H7 (cell line): ENCODE results near the gene PDK2. TPM values are rescaled to one million over a fixed set of nuclear protein-coding genes. Genes with fewer than 3 reads are reported as not detected.

Experiments
- DNase-seq: peaks from one replicate; pipeline ENCODE4 v3.0.0; 2012
- H3K27me3 ChIP-seq: 2 replicates; pipeline ENCODE4 v1.6.0; 2011; ENCODE audit warnings: mild to moderate bottlenecking, low read length; ENCODE audit not compliant: control insufficient read depth, insufficient read depth
- H3K36me3 ChIP-seq: replicated peaks from 2 replicates; pipeline ENCODE4 v1.5.1; 2011; ENCODE audit warnings: low read length; ENCODE audit not compliant: control insufficient read depth, insufficient read depth
- H3K4me3 ChIP-seq: 2 replicates; pipeline ENCODE4 v1.5.1; 2011; ENCODE audit warnings: low read depth, mild to moderate bottlenecking, control low read depth, low read length, moderate library complexity; ENCODE audit not compliant: insufficient read depth
- total RNA-seq: library from RNA; depleted of rRNA; stranded (reverse); fragments of >200 nt; shearing (Covaris generic); gene quantifications from 2 replicates; pipeline ENCODE4 v1.2.3, GENCODE V29; 2014; rRNA removed

PDK2 gene
- total RNA-seq, 1 experiment from 2014 or later: 14.2 TPM

DNA sequence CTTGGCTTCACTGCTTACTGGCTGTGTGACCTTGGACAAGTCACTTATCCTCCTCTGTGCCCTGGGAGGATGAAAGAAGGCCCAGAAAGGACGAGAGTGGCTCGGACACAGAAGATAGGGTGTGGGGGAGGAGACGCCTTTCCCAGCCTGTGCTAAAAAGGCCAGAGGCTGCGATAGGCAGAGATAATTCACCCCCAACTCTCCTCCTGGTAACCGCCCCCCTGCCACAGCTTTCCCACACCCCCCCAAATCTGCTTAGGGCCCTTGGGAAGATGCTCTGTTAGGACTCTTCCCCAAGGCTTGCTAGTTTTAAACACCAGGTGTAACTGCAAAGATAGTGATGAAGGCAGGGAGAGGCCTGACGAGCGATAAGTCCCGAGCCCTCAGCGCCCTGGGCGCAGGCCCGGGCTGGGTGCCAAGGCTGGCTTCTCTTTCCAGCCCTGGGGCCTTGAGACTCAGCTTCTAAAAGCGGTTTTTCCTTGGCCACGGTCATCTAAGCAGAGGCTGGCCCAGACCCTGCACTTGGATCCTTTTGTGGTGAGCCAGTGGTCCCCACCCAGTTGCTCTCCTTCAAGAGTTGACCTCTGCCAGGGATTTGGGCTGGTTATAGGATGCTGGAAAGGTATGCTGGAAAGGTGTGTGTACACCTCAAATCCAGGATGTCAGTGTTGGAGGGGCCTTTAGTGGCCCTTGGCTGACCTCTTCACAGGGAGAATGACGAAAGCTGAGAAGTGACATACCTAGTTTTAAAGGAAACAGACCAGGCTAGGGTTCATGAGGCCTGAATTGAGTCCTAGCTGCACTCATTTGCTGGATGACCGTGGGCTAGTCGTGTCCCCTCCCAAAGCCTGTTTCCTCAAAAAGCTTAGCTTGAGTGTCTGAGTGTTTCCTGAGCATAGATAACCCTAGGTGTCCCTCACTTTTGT lies 58.8 kb downstream of the PDK2 start:
- Histone ChIP-seq H3K27me3 (peaks cover 16% of the 10 kb centered on the region), H3K36me3 (no peaks in the 10 kb centered on the region), H3K4me3 (no peak overlapping the region)
- no peak for DNase-seq

DNA sequence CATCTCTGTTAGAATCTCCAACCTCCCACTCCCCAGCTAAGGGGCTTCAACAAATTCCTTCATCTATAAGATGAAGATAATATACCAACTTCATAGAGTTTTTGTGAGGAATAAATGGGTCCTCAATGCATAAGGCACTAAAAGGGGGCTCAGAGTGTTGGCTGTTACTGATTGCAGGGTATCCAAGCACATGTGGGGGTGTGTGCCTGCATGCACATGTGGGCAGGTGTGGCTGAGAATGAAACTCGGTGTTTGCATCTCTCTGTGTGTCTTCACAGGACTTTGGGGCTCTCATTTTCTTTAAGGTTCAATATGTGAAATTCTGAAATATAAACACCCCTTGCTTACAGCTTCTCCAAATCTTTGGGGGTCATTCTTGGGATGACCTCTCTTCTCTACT lies 59.5 kb downstream of the PDK2 start:
- Histone ChIP-seq H3K4me3 (no peak overlapping the region), H3K36me3 (no peaks in the 10 kb centered on the region), H3K27me3 (peaks cover 9% of the 10 kb centered on the region)
- DNase-seq: no peak

DNA sequence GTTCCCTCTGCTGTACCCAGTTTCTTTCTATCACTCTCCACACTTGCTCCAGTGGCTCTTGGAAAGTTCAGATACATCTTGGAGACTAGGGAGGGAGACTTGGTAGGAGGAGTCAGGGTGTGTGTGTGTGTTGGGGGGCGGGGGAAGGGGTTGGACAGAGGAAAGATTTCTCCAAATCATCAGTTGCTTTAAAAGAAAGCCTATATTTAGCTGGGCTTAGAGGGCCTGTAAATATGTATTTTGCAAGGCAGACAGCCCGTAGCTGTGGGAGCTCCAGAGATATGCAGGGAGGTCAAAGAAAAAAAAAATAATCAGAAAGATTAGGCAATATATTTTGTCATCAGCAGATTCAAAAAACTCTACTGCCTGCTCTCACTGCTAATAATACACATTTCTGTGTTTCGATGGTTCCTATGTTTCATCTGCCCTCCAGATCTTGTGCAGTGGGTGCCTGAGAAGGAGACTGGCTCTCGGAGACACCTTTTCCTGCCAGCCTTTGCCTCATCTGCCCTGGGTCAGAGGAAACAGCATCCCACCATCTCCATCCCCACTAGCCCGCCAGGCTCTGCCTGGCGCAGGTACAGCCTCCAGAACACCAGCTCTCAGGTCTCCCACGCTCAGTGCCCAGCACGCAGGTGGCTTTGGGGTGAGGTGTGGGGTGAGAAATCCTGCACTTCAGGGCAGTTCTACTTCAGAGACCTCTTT lies 60.1 kb downstream of the PDK2 start:
- Histone ChIP-seq H3K4me3 (no peak overlapping the region), H3K36me3 (no peaks in the 10 kb centered on the region), H3K27me3 (peaks cover 3% of the 10 kb centered on the region)
- peak; percentile 47 for DNase-seq

DNA sequence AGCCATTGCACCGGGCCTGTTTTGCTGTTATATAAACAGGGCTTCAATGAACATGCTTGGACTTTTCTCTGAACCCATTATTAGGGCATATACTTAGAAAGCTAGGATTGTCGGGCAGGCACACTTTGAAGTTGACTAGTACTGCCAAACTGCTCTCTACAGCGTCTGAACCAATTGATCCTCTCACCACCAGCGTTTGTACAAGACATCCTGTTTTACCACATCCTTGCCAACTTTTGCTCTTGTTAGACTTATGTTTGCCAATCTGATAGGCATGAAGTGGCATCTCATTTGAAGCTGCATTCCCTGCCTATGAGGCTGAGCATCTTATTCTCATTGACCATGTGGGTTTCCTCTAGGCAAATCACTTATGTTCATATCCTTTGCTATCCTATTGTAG lies 62.7 kb downstream of the PDK2 start:
- Histone ChIP-seq H3K4me3 (no peak overlapping the region), H3K27me3 (peaks cover 2% of the 10 kb centered on the region), H3K36me3 (no peaks in the 10 kb centered on the region)
- DNase-seq: no peak

DNA sequence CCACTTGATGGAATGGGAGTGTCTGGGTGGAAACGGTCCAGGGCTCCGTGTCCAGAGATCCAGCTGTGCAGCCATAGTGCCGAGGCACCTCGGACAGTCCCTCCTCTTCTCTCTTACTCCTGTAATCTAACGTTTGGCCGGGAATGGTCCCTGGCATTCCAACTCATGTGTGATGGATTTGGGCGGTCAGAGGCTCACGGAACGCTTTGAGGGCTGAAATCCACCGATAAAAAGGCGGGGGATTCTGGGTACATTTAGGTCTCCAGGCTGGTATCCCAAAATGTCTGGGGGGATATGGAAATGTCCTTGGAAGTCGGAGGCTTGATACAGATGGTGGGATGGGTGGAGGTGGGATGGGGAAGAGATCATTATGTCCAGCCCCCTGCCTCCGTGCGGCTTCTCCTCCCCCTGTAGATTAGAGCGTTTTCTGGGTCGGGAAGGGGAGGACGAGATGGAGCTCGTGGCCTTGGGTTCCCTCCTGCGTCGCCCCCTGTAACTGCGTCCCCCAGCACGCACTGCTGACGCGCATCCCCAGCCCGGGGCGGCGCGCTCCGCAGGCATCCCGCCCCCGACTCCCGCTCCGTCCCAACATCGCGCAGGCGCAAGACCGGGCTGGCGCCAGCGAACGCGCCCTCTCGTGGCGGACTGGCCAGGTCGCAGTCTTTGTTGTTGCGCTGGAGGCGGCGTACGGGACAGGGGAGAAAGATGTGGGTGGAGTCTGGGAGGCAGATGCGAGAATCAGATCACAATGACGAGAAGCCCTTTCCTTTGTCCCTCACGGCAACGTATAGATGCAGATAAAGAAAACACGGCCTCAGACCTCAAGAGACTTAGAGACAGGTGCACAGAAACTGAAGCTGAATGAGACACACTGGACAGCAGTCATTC lies 66.1 kb downstream of the PDK2 start:
- Histone ChIP-seq H3K27me3 (peaks cover 2% of the 10 kb centered on the region), H3K4me3 (peak overlapping the region; percentile 52), H3K36me3 (no peaks in the 10 kb centered on the region)
- peak; percentile 100 for DNase-seq

Other genes with a start within 250 kb of the PDK2 start
- not detected in 2 replicates for gene TAC4, start 247.3 kb upstream of the PDK2 start, total RNA-seq
- 1.0 and 1.1 TPM in 2 replicates for gene DLX4, start 126.2 kb upstream of the PDK2 start, total RNA-seq
- not detected in 2 replicates for gene DLX3, start 100.1 kb upstream of the PDK2 start, total RNA-seq
- 20.0 and 24.0 TPM in 2 replicates for gene ITGA3, start 39.2 kb upstream of the PDK2 start, total RNA-seq
- 7.8 and 8.2 TPM in 2 replicates for gene SAMD14, start 34.8 kb downstream of the PDK2 start, total RNA-seq
- 15.0 and 21.1 TPM in 2 replicates for gene PPP1R9B, start 55.3 kb downstream of the PDK2 start, total RNA-seq
- 0.52 and 1.1 TPM in 2 replicates for gene SGCA, start 70.7 kb downstream of the PDK2 start, total RNA-seq
- 8.2 and 9.4 TPM in 2 replicates for gene COL1A1, start 106.3 kb downstream of the PDK2 start, total RNA-seq
- gene TMEM92, start 179.1 kb downstream of the PDK2 start, total RNA-seq: 7.3 and 7.5 TPM in 2 replicates